ENCODE results near the gene RALGPS1.

DNA sequence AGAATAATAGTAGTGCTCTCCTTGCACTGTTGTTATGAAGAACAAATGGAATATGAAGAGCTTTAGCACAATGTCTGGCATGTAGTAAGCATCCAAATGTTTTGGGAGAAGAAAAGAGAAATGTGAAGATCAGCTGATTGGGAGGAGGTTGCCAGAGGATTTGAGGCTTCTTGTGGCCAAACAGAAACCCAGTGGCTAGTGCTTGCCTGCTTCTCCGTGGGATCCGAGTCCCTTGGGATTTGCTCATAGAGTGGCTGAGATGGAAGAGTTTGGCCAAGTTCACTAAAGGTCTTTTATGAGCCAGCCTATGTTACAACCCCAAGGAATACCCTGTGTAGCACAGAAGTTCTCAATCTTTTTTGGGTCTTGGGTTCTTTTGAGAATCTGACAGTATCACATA is 121.9 kb downstream of the RALGPS1 start:
- TF ChIP-seq CBFB (CRISPR knock-in tag; IDR thresholded peaks at IDR 0.05) (no peak), EZH2 (conservative IDR thresholded peaks at IDR 0.05; ENCODE audit: low read depth, low read length) (no peak), CEBPB (IDR thresholded peaks at IDR 0.05; ENCODE audit: borderline replicate concordance, low read depth, low read length) (no peak), ZNF24 (IDR thresholded peaks at IDR 0.05) (no peak), RBM39 (IDR thresholded peaks at IDR 0.05; ENCODE audit: low read depth, low read length, poor library complexity, severe bottlenecking) (no peak), SIN3A (IDR thresholded peaks at IDR 0.05; ENCODE audit: borderline replicate concordance, low read depth, low read length) (no peak), MEF2D (CRISPR knock-in tag; IDR thresholded peaks at IDR 0.05) (no peak), NFKB2 (CRISPR knock-in tag; IDR thresholded peaks at IDR 0.05; ENCODE audit: borderline replicate concordance) (no peak)
- TF ChIP-seq, protein P1, sequence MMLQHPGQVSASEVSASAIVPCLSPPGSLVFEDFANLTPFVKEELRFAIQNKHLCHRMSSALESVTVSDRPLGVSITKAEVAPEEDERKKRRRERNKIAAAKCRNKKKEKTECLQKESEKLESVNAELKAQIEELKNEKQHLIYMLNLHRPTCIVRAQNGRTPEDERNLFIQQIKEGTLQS (CRISPR knock-in tag; IDR thresholded peaks at IDR 0.05) = no peak
- TF ChIP-seq, protein P2, sequence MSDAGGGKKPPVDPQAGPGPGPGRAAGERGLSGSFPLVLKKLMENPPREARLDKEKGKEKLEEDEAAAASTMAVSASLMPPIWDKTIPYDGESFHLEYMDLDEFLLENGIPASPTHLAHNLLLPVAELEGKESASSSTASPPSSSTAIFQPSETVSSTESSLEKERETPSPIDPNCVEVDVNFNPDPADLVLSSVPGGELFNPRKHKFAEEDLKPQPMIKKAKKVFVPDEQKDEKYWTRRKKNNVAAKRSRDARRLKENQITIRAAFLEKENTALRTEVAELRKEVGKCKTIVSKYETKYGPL (CRISPR knock-in tag; IDR thresholded peaks at IDR 0.05) = no peak

Data from HepG2 (cell line).